WI38 (cell line): Measurements from ENCODE around the gene CASP3.
"Not testable (repeated sequence)": the region's sequence is repeated elsewhere in the genome, so short reads cannot be mapped to it uniquely, and the experiment has no call there.

ENCODE experiments used
- H3K4me3 ChIP-seq: 2 replicates; pipeline ENCODE4 v1.5.1; 2011; ENCODE audit warnings: low read depth, mild to moderate bottlenecking, control low read depth, low read length
- TF ChIP-seq, protein P1 (sequence below): IDR thresholded peaks from 2 replicates; pipeline ENCODE4 v1.5.1; 2012; ENCODE audit warnings: low read depth, mild to moderate bottlenecking, control low read depth, low read length

CASP3 gene

GRCh38 chr4:184664445-184665210 lies 15.4 kb upstream of the CASP3 start:
- TF ChIP-seq, protein P1, sequence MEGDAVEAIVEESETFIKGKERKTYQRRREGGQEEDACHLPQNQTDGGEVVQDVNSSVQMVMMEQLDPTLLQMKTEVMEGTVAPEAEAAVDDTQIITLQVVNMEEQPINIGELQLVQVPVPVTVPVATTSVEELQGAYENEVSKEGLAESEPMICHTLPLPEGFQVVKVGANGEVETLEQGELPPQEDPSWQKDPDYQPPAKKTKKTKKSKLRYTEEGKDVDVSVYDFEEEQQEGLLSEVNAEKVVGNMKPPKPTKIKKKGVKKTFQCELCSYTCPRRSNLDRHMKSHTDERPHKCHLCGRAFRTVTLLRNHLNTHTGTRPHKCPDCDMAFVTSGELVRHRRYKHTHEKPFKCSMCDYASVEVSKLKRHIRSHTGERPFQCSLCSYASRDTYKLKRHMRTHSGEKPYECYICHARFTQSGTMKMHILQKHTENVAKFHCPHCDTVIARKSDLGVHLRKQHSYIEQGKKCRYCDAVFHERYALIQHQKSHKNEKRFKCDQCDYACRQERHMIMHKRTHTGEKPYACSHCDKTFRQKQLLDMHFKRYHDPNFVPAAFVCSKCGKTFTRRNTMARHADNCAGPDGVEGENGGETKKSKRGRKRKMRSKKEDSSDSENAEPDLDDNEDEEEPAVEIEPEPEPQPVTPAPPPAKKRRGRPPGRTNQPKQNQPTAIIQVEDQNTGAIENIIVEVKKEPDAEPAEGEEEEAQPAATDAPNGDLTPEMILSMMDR = no peak
- H3K4me3 ChIP-seq = no peak overlapping the region

- no peak overlapping the region for H3K4me3 ChIP-seq
- TF ChIP-seq, protein P1 = no peak
Measured at GRCh38 chr4:184662236-184662635, 13.0 kb upstream of the CASP3 start.

DNA sequence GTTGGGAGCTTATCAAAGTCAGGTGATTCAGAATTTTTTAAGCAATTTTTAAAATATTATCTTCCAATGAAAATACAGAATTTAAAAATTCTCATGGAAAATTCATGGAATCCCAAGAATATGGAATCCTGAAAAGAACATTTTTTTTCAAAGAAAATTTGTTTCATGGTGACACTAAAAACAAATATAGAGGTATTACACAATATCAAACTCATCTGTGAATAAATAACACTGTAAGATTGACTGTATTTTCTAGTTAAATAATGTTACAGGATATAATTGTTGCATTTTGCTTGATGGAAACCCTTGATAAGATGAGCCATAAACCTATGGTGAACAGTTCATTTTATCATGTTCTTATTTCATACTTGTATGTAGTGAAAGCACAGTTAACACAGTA lies 11.7 kb upstream of the CASP3 start:
- TF ChIP-seq, protein P1 = no peak
- H3K4me3 ChIP-seq = no peak overlapping the region

DNA sequence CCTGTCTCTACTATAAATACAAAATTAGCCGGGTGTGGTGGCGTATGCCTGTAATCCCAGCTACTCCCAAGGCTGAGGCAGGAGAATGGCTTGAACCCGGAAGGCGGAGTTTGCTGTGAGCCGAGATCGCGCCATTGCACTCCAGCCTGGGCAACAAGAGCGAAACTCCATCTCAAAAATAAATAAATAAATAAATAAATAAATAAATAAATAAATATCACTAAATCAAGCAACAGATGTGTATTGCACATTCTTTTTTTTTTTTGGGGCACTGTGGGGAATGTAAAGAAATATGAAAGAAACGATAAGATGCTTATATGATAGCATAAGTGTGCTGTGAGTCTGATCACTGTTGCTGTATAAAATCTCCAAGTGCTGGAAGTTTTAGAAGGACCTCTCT lies 8.6 kb upstream of the CASP3 start:
- not testable (repeated sequence) for H3K4me3 ChIP-seq

DNA sequence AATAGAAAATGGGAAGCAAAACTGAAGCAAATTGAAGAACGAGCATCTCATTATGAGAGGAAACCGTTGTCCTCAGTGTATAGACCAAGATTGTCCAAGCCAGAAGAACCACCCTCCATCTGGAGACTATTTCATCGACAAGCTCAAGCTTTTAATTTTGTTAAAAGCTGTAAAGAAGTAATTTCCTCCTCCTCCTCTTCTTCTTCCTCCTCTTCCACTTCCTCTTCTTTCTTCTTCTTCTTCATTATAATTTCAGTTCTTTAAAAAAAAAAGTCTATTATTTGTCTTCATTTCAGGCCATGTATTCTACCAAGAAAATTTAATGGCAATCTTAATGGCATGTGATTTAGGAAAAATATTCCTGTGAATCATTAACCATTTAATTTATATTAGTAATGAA lies 7.9 kb upstream of the CASP3 start:
- H3K4me3 ChIP-seq = no peak overlapping the region
- TF ChIP-seq, protein P1 = no peak

DNA sequence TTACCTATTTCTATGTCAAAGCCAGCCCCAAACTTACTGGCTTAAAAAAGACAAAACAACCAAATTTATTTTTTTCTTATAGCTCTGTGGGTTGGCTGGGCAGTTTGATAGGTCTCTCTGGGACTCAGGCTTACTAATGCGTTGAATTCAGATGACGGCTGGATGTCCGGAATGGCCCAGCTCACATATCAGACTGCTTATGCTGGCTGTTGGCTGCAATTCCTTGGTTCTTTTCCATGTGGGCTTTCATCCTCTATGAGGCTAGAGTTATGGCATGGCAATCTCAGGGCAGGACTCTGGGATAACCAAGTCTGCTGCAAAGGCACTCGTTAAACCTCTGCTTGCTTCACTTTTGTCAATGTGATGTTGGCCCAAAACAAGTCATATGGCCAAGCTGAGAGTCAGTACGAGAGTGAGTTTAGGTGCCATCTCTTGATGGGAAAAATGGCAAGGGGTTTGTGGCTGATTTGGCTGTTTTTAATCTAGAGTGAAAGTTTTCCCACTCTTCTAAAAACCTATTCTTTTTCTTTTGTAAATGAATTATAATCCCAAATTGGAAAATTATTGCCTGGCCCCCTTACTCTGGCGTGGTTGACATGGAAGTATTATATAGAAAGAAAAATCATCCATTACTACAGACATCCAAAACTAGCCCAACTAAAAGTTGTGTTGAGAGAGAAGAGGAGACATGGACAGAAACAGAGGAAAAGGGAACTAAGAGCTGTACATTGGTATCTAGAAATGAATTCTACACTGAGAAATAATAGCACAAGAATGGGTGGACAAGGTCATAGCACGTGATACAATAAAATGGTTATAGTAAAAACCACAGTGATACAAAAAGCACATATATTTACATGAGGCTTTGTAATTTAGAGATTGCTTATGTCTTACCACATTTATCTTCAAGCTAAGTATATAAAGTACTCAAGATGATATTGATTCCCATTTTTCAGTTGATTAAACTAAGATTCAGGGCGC lies 6.9 kb upstream of the CASP3 start:
- TF ChIP-seq, protein P1 = no peak
- no peak overlapping the region for H3K4me3 ChIP-seq

DNA sequence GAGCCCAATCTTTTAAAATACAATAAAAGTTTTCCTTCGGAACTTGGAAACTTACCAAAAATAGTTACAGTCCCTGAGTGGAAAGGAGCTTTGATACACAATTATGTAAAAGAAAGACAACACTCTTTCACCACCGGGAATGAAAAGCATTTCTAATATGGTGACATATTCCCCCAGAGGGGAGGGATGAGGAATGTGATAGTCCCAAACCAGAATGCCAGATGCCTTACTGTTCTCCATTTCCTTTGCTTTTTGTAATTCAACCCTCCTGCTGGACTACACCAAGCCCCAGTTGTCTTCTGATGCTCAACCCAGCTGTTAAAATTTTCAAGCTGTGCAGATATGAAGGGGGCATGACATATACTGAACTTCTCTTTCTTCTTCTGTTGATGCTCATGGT lies 4.4 kb upstream of the CASP3 start:
- H3K4me3 ChIP-seq = no peak overlapping the region
- TF ChIP-seq, protein P1 = no peak

GRCh38 chr4:184652681-184653080 lies 3.4 kb upstream of the CASP3 start:
- H3K4me3 ChIP-seq = not testable (repeated sequence)
